ENCODE measurements around the gene RAB31. TPM values are rescaled to one million over a fixed set of nuclear protein-coding genes. Genes with fewer than 3 reads are reported as not detected.

RAB31 gene
- total and polyA plus RNA-seq, 2 of the 13 experiments (the other 11 are each of a cell fraction or from before 2014, with no cell fraction given) = 1.1 to 1.7 TPM

GRCh38 chr18:9803063-9803697, 95.1 kb downstream of the RAB31 start (continued):
- TF ChIP-seq CREB1 (IDR thresholded peaks at IDR 0.05) (no peak), CREB1 (CRISPR knock-in tag; IDR thresholded peaks at IDR 0.05) (peak; percentile 53), HNF4G (IDR thresholded peaks at IDR 0.05; ENCODE audit: borderline replicate concordance, low read depth, low read length) (no peak), HNF4G (CRISPR knock-in tag; IDR thresholded peaks at IDR 0.05; ENCODE audit: borderline replicate concordance, low read depth) (peak; percentile 50; the same call in 1 of the 2 replicates), ZNF670 (CRISPR knock-in tag; IDR thresholded peaks at IDR 0.05; ENCODE audit: borderline replicate concordance) (no peak), MED1 (CRISPR knock-in tag; IDR thresholded peaks at IDR 0.05) (peak; percentile 49; the same call in 1 of the 2 replicates), NR2F6 (IDR thresholded peaks at IDR 0.05) (peak; percentile 66; the same call in 1 of the 2 replicates), NR2F6 (CRISPR knock-in tag; IDR thresholded peaks at IDR 0.05) (peak; percentile 88), HINFP (CRISPR knock-in tag; IDR thresholded peaks at IDR 0.05; ENCODE audit: low read depth) (no peak), ZSCAN5A (CRISPR knock-in tag; IDR thresholded peaks at IDR 0.05; ENCODE audit: borderline replicate concordance) (no peak), ZNF362 (CRISPR knock-in tag; IDR thresholded peaks at IDR 0.05; ENCODE audit: borderline replicate concordance) (peak; percentile 93; the same call in 1 of the 2 replicates), HDAC2 (CRISPR knock-in tag; IDR thresholded peaks at IDR 0.05) (peak; percentile 83), ZNF33B (CRISPR knock-in tag; IDR thresholded peaks at IDR 0.05) (no peak), CEBPG (CRISPR knock-in tag; IDR thresholded peaks at IDR 0.05) (peak; percentile 75), RXRB (CRISPR knock-in tag; IDR thresholded peaks at IDR 0.05; ENCODE audit: borderline replicate concordance) (peak; percentile 67), ZSCAN30 (CRISPR knock-in tag; IDR thresholded peaks at IDR 0.05) (no peak), ZNF615 (CRISPR knock-in tag; IDR thresholded peaks at IDR 0.05; ENCODE audit: borderline replicate concordance) (0 out of 2 replicates have a peak, but pooled peaks have one; percentile 9), ZNF138 (CRISPR knock-in tag; IDR thresholded peaks at IDR 0.05; ENCODE audit: low read depth) (no peak), ZBTB37 (CRISPR knock-in tag; IDR thresholded peaks at IDR 0.05) (no peak), FOXP1 (IDR thresholded peaks at IDR 0.05) (0 out of 2 replicates have a peak, but pooled peaks have one; percentile 7), FOXP1 (CRISPR knock-in tag; IDR thresholded peaks at IDR 0.05) (0 out of 2 replicates have a peak, but pooled peaks have one; percentile 11), GATAD1 (CRISPR knock-in tag; IDR thresholded peaks at IDR 0.05) (0 out of 2 replicates have a peak, but pooled peaks have one; percentile 32), ZNF710 (CRISPR knock-in tag; IDR thresholded peaks at IDR 0.05; ENCODE audit: borderline replicate concordance) (peak; percentile 98), ZKSCAN8 (CRISPR knock-in tag; IDR thresholded peaks at IDR 0.05; ENCODE audit: borderline replicate concordance) (peak; percentile 69; the same call in 1 of the 2 replicates)
